GM23338 (cell line): ENCODE data around the gene PIK3CG. TPM values are rescaled to one million over a fixed set of nuclear protein-coding genes. Genes with fewer than 3 reads are reported as not detected.

Experiments used
- CREB1 ChIP-seq: fragments of 250-450 bp; sonication (Bioruptor Pico); IDR thresholded peaks from 2 replicates; pipeline ENCODE4 v1.5.0; 2020; ENCODE audit warnings: low read depth, mild to moderate bottlenecking, moderate library complexity
- CTCF ChIP-seq, 2 experiments: fragments of 200-600 bp in 1 of 2; sonication (generic) in 1 of 2; conservative IDR thresholded peaks; 2 replicates each; pipeline versions ENCODE4 v1.5.1 to v1.6.1; 2016 to 2017; ENCODE audit warnings: antibody characterized with exemption in 2 of 2, low read depth in 2 of 2, mild to moderate bottlenecking in 2 of 2, moderate library complexity in 1 of 2
- EZH2phosphoT487 ChIP-seq: fragments of 200-600 bp; sonication (generic); IDR thresholded peaks from one replicate; pipeline ENCODE4 v1.8.1; 2018; ENCODE audit warnings: antibody characterized with exemption; ENCODE audit not compliant: unreplicated experiment
- NANOG ChIP-seq: IDR thresholded peaks from 2 replicates; pipeline ENCODE4 v1.6.1; 2016; ENCODE audit warnings: antibody characterized with exemption, borderline replicate concordance
- ZNF331 ChIP-seq: fragments of 250-450 bp; sonication (Bioruptor Pico); IDR thresholded peaks from 2 replicates; pipeline ENCODE4 v1.5.0; 2020; ENCODE audit warnings: low read depth, mild to moderate bottlenecking, moderate library complexity
- ZNF462 ChIP-seq: fragments of 250-450 bp; sonication (Bioruptor Pico); IDR thresholded peaks from 2 replicates; pipeline ENCODE4 v1.5.0; 2020; ENCODE audit warnings: mild to moderate bottlenecking, moderate library complexity
- polyA plus RNA-seq: library from polyadenylated mRNA; unstranded; fragments of >200 nt; fragmentation: Nextera tagmentation; extraction: Ambion mirVana; gene quantifications from 2 replicates; pipeline ENCODE4 v1.2.1, GENCODE V29; 2016
- total RNA-seq: library from RNA; depleted of rRNA; stranded (reverse); fragments of >200 nt; shearing (Covaris generic); gene quantifications from 2 replicates; pipeline ENCODE4 v1.2.3, GENCODE V29; 2014

Gene PIK3CG
- total and polyA plus RNA-seq, 2 experiments from 2014 or later: not detected

- TF ChIP-seq CREB1 (CRISPR knock-in tag): no peak
- no peak for TF ChIP-seq ZNF331 (CRISPR knock-in tag)
- TF ChIP-seq NANOG: no peak
- TF ChIP-seq CTCF (conservative IDR thresholded peaks at IDR 0.05; ENCODE audit: low read depth in 2 of 2): no peak
- TF ChIP-seq ZNF462 (CRISPR knock-in tag): no peak
- TF ChIP-seq EZH2phosphoT487: no peak
Observed at GRCh38 chr7:106866298-106867281, 1.5 kb downstream of the PIK3CG start (continued).
